Skeletal muscle satellite cell (primary cell): Measurements from ENCODE around the gene RAD51B.
A peak's percentile ranks its signal among the peaks of the same experiment; 100 is the strongest.

Experiments
- H3K27me3 ChIP-seq: 2 replicates; pipeline ENCODE4 v1.7.0; 2013; ENCODE audit warnings: low read length; ENCODE audit not compliant: control insufficient read depth, insufficient read depth
- H3K36me3 ChIP-seq: 2 replicates; pipeline ENCODE4 v1.7.0; 2013; ENCODE audit warnings: mild to moderate bottlenecking, control low read depth, low read length; ENCODE audit not compliant: insufficient read depth
- H3K4me1 ChIP-seq: 2 replicates; pipeline ENCODE4 v1.7.0; 2013; ENCODE audit warnings: low read length; ENCODE audit not compliant: control insufficient read depth, insufficient read depth
- H3K4me2 ChIP-seq: 2 replicates; pipeline ENCODE4 v1.7.0; 2013; ENCODE audit warnings: mild to moderate bottlenecking, low read length
- H3K4me3 ChIP-seq: 2 replicates; pipeline ENCODE4 v1.7.0; 2013; ENCODE audit warnings: low read length
- H3K9ac ChIP-seq: 2 replicates; pipeline ENCODE4 v1.7.0; 2013; ENCODE audit warnings: mild to moderate bottlenecking, low read depth, low read length, moderate library complexity
- H3K9me3 ChIP-seq: replicated peaks from 2 replicates; pipeline ENCODE4 v1.7.0; 2013; ENCODE audit warnings: mild to moderate bottlenecking, control low read depth, low read length

The RAD51B gene

DNA sequence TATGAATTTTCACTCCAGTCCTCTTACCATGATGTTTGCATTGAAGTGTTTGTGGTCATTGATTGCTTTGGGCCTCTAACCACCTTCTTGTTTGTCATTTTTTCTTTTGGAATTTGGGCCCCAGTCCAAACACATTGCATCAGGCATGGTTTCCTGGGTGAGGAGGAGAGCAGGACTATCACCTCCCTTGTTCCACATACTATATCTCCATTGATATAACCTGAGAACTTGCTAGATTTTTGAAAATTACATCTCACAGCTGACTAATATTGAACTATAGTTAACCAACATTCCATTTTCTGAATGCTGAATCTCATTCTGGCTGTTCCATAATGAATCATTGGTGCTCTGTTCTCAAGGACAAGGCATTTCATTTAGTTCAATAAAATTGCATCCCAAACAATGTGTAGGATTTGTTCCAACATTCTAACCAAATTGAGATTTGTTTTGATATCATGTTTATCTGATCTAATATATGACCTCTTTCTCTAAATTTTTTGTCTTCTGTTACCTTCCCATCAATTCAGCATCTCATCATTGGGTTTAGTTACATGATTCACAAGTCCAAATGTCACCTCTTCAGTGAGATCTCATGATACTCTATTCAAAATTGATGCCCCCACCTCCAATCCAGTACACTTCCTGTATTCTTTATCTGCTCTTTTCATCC is 644.3 kb downstream of the RAD51B start:
- H3K36me3 ChIP-seq, result no peaks in the 10 kb centered on the region
- H3K9me3 ChIP-seq, result no peaks in the 10 kb centered on the region
- H3K4me1 ChIP-seq, result peaks cover 74% of the 10 kb centered on the region
- H3K9ac ChIP-seq, result no peak overlapping the region
- H3K4me3 ChIP-seq, result no peak overlapping the region
- no peaks in the 10 kb centered on the region for H3K27me3 ChIP-seq
- no peak overlapping the region for H3K4me2 ChIP-seq

DNA sequence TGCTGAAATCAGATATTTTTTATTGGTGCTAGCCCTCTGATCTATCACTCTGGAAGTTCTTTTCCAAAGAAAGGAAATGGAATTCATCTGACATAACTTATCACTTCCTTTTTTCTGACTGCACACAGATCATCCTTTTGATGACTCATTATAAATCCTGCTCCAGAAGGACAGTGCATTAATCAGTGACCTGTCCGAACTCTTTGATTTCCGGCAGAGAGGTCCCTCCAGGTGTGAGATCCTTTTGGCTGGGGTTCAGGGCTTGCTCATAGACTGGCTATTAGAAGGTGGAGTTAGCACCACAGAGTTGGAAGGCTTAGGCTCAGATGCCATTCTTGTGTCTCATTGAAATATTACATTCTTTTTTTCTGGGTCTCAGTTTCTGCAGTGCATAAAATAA is 645.1 kb downstream of the RAD51B start:
- peaks cover 67% of the 10 kb centered on the region for H3K4me1 ChIP-seq
- H3K27me3 ChIP-seq, result no peaks in the 10 kb centered on the region
- H3K36me3 ChIP-seq, result no peaks in the 10 kb centered on the region
- no peaks in the 10 kb centered on the region for H3K9me3 ChIP-seq
- H3K9ac ChIP-seq, result peak overlapping the region; percentile 16
- H3K4me2 ChIP-seq, result peak overlapping the region; percentile 8
- H3K4me3 ChIP-seq, result no peak overlapping the region

DNA sequence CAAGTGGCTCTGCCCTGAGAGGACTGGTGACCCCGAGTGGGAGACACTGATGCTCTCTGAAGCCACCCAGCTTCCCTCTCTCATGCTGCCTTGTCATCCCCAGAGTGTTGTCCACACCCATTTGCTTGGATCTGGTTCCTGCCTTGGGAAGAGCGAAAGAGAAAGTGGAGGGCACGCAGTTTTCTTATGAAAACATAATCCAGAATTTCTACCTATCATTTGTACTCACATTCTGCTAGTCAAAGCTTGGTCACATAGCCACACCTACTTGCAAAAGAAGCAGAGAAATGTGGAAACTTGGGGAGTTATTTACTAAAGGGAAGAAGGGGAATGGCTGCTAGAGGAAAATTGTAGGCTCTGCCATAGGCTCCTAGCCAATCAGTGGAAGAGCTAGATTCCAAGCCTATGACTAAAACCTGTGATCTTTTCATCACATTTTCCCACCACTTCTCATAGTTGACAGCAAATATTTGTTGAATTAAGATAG is 647.0 kb downstream of the RAD51B start:
- Histone ChIP-seq H3K9ac (peak overlapping the region; percentile 15), H3K4me2 (peak overlapping the region; percentile 41), H3K4me1 (peaks cover 60% of the 10 kb centered on the region), H3K27me3 (no peaks in the 10 kb centered on the region), H3K4me3 (peak overlapping the region; percentile 41), H3K36me3 (no peaks in the 10 kb centered on the region), H3K9me3 (no peaks in the 10 kb centered on the region)

DNA sequence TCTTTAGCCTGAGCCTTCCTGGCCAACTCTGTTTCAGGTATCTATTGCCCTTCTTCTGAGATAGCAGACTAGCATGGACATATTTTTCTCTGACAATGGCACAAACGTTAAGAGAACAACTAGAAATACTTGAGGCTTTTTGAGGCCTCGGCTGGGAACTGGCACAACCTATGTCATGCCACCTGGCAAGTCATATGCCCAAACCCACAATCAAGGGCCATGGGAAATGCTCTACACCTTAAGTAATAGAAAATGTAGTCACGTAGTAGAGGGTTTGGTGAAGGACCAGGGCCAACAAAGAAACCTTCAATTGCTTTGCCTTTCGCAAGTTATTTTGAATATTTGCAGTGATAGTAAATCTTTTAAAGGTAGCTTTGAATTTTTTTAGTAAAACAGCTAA is 647.8 kb downstream of the RAD51B start:
- no peaks in the 10 kb centered on the region for H3K9me3 ChIP-seq
- no peaks in the 10 kb centered on the region for H3K36me3 ChIP-seq
- H3K4me2 ChIP-seq, result no peak overlapping the region
- peaks cover 56% of the 10 kb centered on the region for H3K4me1 ChIP-seq
- H3K4me3 ChIP-seq, result no peak overlapping the region
- no peaks in the 10 kb centered on the region for H3K27me3 ChIP-seq
- no peak overlapping the region for H3K9ac ChIP-seq

DNA sequence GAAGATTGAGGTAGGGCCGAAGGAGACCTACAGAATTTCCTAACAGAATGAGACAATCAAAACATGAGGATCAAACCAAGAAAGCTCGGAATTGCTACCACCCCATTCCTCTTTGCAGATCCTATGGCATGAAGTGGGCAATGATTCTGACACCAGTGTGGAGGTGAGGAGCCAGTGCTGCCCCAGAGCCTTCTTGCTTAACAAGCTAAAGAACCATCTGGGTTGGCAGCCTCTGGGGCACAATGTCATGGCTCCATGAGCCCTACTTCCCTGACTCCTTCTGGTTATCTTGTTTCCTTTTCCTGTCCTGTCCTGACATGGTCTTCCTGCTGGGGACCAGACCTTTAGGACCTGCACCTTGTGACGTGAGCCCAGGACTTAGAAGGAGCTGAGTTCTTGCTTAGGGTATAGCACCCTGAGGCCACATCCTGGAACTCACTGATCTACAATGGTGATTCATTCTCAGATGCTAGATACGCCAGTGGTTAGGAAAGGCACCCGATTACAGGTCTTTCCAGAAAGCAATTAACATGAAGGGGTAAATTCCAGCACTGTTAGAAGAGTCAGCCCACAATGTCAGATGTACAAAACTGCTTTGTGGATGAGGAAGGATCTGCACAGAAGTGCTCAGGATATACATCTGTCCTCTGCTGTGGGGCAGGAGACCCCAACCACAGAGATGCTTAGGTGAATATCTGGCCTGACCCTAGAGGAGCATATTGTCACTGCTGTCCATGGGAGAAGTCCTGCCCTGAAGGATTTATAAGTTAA is 649.0 kb downstream of the RAD51B start:
- no peak overlapping the region for H3K9ac ChIP-seq
- peaks cover 51% of the 10 kb centered on the region for H3K4me1 ChIP-seq
- H3K36me3 ChIP-seq, result no peaks in the 10 kb centered on the region
- H3K9me3 ChIP-seq, result no peaks in the 10 kb centered on the region
- H3K4me3 ChIP-seq, result no peak overlapping the region
- H3K4me2 ChIP-seq, result no peak overlapping the region
- no peaks in the 10 kb centered on the region for H3K27me3 ChIP-seq

DNA sequence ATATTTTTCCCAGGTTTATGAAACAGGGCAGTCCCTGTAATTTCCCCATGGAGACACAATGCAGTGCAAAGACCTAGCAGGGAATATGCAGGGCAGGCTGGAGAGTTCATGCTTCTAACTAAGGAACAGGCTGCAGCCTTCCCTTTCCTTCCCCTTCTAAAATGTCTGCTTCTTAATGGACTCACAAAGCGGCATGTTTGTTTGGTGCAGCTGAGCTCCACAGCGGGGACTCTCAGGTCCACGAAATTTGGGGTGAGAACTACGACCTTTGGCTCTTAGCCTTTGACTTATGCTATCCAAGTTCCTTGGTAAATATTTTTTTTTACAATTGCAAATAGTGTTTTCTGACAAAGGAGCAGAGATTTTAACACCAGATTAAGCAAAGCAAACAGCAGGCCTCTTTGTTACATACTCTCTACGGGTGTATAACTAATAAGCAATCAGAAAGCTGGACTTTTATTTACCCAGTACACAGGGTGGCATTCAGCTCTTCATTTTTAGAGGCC is 649.7 kb downstream of the RAD51B start:
- no peaks in the 10 kb centered on the region for H3K27me3 ChIP-seq
- no peak overlapping the region for H3K4me2 ChIP-seq
- H3K4me3 ChIP-seq, result no peak overlapping the region
- H3K9ac ChIP-seq, result no peak overlapping the region
- H3K9me3 ChIP-seq, result no peaks in the 10 kb centered on the region
- H3K4me1 ChIP-seq, result peaks cover 48% of the 10 kb centered on the region
- no peaks in the 10 kb centered on the region for H3K36me3 ChIP-seq

DNA sequence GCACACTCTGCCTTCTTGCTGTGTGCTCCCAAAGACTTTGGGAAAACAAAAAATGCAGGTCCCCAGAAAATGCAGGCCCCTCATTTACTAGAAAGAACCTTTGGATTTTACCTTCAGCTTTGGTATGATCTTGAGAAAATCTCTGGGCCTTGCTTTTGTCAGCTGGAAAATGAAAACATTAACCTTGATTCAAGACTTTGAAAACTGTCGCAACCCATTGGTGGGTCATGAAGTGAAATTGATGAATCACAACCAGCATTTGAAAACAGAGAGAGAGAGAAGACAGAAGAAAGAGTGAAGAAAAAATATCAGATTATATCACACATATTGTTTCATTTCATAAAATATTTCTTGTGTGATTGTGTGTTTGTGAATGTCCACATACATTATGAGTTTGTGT is 650.8 kb downstream of the RAD51B start:
- Histone ChIP-seq H3K9me3 (no peaks in the 10 kb centered on the region), H3K4me3 (no peak overlapping the region), H3K9ac (no peak overlapping the region), H3K4me2 (no peak overlapping the region), H3K36me3 (no peaks in the 10 kb centered on the region), H3K27me3 (no peaks in the 10 kb centered on the region), H3K4me1 (peaks cover 37% of the 10 kb centered on the region)

DNA sequence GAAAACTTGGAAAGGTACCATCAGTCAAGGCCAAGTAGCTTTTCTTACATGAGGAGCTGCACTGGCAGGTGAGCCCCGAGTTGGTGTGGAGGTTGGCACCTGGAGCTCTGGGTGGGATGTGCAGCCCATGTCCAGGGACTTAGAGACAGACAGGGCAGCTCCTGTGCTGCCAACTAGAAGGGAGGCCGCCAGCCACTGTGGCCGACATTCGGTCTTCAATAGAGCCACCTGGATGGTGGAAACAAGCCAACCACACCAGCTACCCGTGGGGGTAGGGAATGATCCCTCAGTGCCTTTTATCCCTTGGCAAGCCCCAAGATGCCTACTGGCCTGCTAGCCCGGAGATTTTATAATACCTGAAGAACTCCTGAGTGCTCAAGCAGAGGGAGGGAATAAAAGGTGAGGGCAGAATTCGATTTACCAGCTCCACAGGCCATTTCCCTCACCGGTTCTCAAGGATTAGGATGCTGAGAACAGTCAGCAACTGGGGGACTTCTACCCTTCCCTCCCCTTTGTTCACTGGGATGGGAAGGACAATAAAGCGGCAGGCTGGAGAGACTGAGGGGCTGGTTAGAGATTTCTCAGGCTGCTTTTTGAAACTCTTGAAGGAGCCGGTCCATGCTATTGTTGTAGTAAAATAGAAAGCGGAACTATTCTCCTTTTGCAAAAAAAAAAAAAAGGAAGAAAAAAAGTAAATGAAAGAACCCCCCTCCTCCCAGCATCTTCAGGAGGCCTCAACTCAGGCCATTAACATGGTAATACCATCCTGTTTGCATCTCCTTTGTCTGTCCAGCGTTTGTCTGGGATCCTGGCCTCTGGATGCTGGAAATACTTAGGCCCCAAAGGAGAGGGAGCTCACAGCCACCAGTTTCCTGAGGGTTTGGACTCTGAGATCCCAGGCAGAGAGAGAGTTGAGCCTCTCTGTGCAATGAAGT is 651.7 kb downstream of the RAD51B start:
- Histone ChIP-seq H3K9ac (no peak overlapping the region), H3K9me3 (no peaks in the 10 kb centered on the region), H3K4me1 (peaks cover 38% of the 10 kb centered on the region), H3K27me3 (no peaks in the 10 kb centered on the region), H3K4me2 (no peak overlapping the region), H3K36me3 (no peaks in the 10 kb centered on the region), H3K4me3 (no peak overlapping the region)

DNA sequence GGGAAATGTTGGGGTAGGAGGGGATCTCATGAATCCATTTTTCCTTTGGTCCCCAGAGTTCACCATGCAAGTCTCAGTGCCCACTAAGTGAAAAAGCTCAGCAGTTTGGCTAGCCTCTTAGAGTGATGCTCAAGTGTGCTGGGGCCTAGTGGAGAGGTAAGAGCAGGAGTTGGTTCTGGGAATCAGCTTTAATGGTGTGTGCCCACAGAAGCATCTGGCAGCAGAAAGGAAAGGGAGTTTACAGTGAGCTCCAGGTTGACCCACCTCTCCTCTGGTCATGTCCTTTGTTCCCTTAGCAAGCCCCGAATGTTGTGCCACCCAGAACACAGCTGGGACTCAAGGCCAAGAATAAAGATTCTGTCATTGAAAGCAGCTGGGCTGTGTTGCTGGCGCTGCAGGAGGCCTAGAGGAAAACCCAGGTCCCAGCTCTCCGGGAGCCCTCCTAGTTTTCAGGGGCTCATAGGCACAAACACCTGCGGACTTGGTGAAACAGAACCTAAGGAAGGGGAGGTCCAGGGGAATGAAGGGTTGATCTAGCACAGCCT is 652.5 kb downstream of the RAD51B start:
- no peak overlapping the region for H3K4me3 ChIP-seq
- H3K36me3 ChIP-seq, result no peaks in the 10 kb centered on the region
- no peak overlapping the region for H3K9ac ChIP-seq
- no peaks in the 10 kb centered on the region for H3K27me3 ChIP-seq
- peaks cover 38% of the 10 kb centered on the region for H3K4me1 ChIP-seq
- H3K9me3 ChIP-seq, result no peaks in the 10 kb centered on the region
- no peak overlapping the region for H3K4me2 ChIP-seq

DNA sequence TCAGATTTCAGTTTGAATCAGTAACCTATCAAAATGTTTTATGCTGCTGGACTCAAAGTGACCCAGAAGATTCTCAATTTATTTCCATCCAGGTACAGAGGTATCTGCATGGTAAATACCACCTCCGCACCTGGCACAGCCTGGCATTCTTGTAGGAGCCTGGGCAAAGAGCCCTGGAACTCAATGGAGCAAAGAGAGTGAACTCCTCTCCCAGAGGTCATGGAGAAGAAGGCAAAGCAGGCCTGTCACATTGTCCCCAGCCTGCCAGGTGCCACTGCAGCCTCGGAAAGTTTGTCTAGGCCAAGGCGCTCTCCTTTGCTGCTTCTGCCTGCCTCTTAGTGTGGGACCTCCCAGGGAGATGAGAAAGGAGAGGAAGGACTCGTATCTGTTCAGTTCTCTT is 653.5 kb downstream of the RAD51B start:
- no peak overlapping the region for H3K9ac ChIP-seq
- H3K4me1 ChIP-seq, result peaks cover 42% of the 10 kb centered on the region
- H3K9me3 ChIP-seq, result no peaks in the 10 kb centered on the region
- no peaks in the 10 kb centered on the region for H3K36me3 ChIP-seq
- no peak overlapping the region for H3K4me3 ChIP-seq
- no peak overlapping the region for H3K4me2 ChIP-seq
- H3K27me3 ChIP-seq, result no peaks in the 10 kb centered on the region

DNA sequence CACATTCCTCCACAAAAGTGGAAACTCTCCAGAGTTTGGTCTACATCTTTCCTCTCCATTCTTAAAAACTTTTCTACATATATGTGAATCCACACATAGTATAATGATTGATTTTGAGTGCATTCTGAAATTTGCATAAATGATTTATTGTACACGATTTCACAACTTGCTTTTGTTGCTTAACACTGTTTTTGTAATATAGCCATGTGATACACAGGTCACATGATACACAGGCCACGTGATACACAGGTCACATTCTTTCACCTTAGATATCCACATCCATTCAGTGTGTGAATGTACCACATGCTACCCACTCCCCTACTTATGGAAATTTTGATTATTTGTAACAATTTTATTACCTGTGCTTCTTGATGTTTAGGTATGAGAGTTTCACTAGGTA is 654.2 kb downstream of the RAD51B start:
- H3K9me3 ChIP-seq, result no peaks in the 10 kb centered on the region
- H3K9ac ChIP-seq, result no peak overlapping the region
- H3K4me1 ChIP-seq, result peaks cover 35% of the 10 kb centered on the region
- H3K36me3 ChIP-seq, result no peaks in the 10 kb centered on the region
- H3K4me3 ChIP-seq, result no peak overlapping the region
- H3K27me3 ChIP-seq, result no peaks in the 10 kb centered on the region
- no peak overlapping the region for H3K4me2 ChIP-seq
